OCI-LY3 (cell line): ENCODE data around the gene TMEM151A.

Experiments used
- H2AFZ ChIP-seq: fragments of 200-600, 300-600 bp; shearing (Covaris generic); 2 replicates; pipeline ENCODE4 v1.6.0; 2014; ENCODE audit warnings: antibody characterized with exemption, low read depth, low read length
- H3K27ac ChIP-seq: fragments of 200-600, 300-600 bp; sonication (generic); 2 replicates; pipeline ENCODE4 v1.5.1; 2014; ENCODE audit warnings: mild to moderate bottlenecking, low read length, moderate library complexity, mixed read lengths
- H3K27me3 ChIP-seq: fragments of 200-600, 300-600 bp; sonication (generic); 2 replicates; pipeline ENCODE4 v1.6.1; 2014; ENCODE audit warnings: low read depth, low read length, mixed read lengths
- H3K36me3 ChIP-seq: fragments of 200-600, 300-600 bp; sonication (generic); replicated peaks from 2 replicates; pipeline ENCODE3; 2014; ENCODE audit warnings: low read depth, low read length, mixed read lengths
- H3K4me1 ChIP-seq: fragments of 300-600, 200-600 bp; sonication (generic); 2 replicates; pipeline ENCODE4 v1.6.1; 2014; ENCODE audit warnings: low read length, mixed read lengths
- H3K4me2 ChIP-seq: fragments of 200-600, 300-600 bp; sonication (generic); 2 replicates; pipeline ENCODE4 v1.6.1; 2014; ENCODE audit warnings: low read length, mixed read lengths
- H3K4me3 ChIP-seq: fragments of 300-600, 200-600 bp; sonication (generic); 2 replicates; pipeline ENCODE4 v1.5.1; 2014; ENCODE audit warnings: antibody characterized with exemption, mild to moderate bottlenecking, low read length, moderate library complexity
- H3K79me2 ChIP-seq: fragments of 300-600, 200-600 bp; shearing (Covaris generic); 2 replicates; pipeline ENCODE4 v1.6.1; 2014; ENCODE audit warnings: mild to moderate bottlenecking, low read length, mixed read lengths
- H3K9ac ChIP-seq: fragments of 300-600, 200-600 bp; shearing (Covaris generic); 2 replicates; pipeline ENCODE4 v1.6.0; 2014; ENCODE audit warnings: mild to moderate bottlenecking, low read length, moderate library complexity
- H3K9me3 ChIP-seq: fragments of 200-600, 300-600 bp; shearing (Covaris generic); 2 replicates; pipeline ENCODE4 v1.6.1; 2014; ENCODE audit warnings: low read length, mixed read lengths; ENCODE audit not compliant: insufficient read depth
- H4K20me1 ChIP-seq: fragments of 200-600, 300-600 bp; sonication (generic); 2 replicates; pipeline ENCODE4 v1.6.1; 2016; ENCODE audit warnings: low read length, mixed read lengths; ENCODE audit not compliant: insufficient read depth
- EZH2phosphoT487 ChIP-seq: fragments of 200-600 bp; shearing (Covaris generic); IDR thresholded peaks from 2 replicates; pipeline ENCODE4 v1.6.1; 2018; ENCODE audit warnings: antibody characterized with exemption, mixed run types, low read depth
- TF ChIP-seq, protein P1 (sequence below): fragments of 200-600, 300-600 bp; sonication (generic); IDR thresholded peaks from 2 replicates; pipeline ENCODE4 v1.5.1; 2014; ENCODE audit warnings: antibody characterized with exemption, low read length, low read depth

Gene TMEM151A

DNA sequence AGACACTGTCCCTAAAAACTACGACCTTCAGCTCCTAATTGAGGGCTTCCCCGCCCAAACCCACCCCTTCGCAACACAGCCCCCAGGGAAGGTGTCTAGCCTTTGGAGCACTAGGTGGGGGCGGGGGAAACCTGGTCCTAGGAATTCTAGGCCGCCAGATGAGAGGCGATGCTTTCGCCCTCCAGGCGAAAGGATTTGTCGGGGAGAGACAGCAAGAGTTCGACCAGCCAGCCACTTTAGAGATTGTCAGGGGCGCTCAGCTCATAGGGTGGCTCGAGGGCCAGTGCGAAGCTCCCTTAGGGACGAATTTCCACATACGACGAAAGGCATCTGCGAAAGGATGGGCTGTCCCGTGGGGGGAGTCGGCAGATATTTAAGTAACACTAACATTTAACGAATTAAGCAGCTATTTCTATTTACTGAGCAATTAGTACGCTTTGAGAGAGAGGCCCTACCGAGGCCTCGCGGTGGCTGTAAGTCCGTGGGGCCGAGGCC lies 19.8 kb downstream of the TMEM151A start:
- H3K4me2 ChIP-seq, result no peak overlapping the region
- no peak overlapping the region for H2AFZ ChIP-seq
- H3K4me3 ChIP-seq, result peak overlapping the region; percentile 69; the same call in 1 of the 2 replicates
- H3K9me3 ChIP-seq, result no peaks in the 10 kb centered on the region
- H4K20me1 ChIP-seq, result no peaks in the 10 kb centered on the region
- no peaks in the 10 kb centered on the region for H3K4me1 ChIP-seq
- H3K36me3 ChIP-seq, result no peaks in the 10 kb centered on the region
- no peak overlapping the region for H3K9ac ChIP-seq
- no peak overlapping the region for H3K27ac ChIP-seq
- TF ChIP-seq EZH2phosphoT487, result no peak
- TF ChIP-seq, protein P1, sequence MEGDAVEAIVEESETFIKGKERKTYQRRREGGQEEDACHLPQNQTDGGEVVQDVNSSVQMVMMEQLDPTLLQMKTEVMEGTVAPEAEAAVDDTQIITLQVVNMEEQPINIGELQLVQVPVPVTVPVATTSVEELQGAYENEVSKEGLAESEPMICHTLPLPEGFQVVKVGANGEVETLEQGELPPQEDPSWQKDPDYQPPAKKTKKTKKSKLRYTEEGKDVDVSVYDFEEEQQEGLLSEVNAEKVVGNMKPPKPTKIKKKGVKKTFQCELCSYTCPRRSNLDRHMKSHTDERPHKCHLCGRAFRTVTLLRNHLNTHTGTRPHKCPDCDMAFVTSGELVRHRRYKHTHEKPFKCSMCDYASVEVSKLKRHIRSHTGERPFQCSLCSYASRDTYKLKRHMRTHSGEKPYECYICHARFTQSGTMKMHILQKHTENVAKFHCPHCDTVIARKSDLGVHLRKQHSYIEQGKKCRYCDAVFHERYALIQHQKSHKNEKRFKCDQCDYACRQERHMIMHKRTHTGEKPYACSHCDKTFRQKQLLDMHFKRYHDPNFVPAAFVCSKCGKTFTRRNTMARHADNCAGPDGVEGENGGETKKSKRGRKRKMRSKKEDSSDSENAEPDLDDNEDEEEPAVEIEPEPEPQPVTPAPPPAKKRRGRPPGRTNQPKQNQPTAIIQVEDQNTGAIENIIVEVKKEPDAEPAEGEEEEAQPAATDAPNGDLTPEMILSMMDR, result no peak; the same call in 1 of the 2 replicates
- no peaks in the 10 kb centered on the region for H3K79me2 ChIP-seq
- peaks cover 3% of the 10 kb centered on the region; the same call in 1 of the 2 replicates for H3K27me3 ChIP-seq

DNA sequence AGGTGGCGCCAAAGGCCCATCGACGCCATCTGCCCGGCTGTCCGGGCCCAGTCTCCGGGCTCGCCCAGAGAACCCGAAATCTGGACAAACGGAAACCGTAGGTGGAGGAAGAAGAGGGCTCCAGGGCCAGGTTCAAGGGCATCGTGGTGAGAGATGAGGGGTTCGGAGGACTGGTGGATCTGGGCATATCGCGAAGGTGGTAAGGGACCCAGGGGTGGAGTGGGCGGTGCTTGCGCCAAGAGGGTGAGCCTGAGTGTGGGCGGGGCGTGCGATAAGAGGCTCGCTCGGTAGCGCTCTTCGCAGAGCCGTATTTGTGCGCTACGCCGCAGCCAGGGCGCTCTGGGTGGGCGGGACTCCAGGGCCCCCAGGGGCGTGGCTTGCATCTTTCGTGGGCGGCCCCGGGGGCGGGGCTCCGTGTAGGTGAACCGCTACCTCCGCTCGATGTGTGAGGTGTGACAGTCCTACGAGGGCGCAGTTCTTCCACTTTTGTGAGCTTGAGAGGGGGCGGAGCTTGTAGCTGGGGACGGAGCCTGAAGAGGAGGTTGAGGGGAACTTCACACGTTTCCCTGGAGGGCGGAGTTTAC lies 20.4 kb downstream of the TMEM151A start:
- Histone ChIP-seq H3K27ac (no peak overlapping the region), H3K27me3 (peaks cover 3% of the 10 kb centered on the region; the same call in 1 of the 2 replicates), H3K4me1 (peaks cover under 1% of the 10 kb centered on the region), H3K4me3 (peak overlapping the region; percentile 69), H4K20me1 (no peaks in the 10 kb centered on the region), H3K36me3 (no peaks in the 10 kb centered on the region), H3K9ac (no peak overlapping the region), H3K79me2 (no peaks in the 10 kb centered on the region), H2AFZ (peak overlapping the region; percentile 66; the same call in 1 of the 2 replicates), H3K9me3 (no peaks in the 10 kb centered on the region), H3K4me2 (peak overlapping the region; percentile 59)
- TF ChIP-seq EZH2phosphoT487, result no peak
- TF ChIP-seq, protein P1, result peak; percentile 37; the same call in 1 of the 2 replicates

DNA sequence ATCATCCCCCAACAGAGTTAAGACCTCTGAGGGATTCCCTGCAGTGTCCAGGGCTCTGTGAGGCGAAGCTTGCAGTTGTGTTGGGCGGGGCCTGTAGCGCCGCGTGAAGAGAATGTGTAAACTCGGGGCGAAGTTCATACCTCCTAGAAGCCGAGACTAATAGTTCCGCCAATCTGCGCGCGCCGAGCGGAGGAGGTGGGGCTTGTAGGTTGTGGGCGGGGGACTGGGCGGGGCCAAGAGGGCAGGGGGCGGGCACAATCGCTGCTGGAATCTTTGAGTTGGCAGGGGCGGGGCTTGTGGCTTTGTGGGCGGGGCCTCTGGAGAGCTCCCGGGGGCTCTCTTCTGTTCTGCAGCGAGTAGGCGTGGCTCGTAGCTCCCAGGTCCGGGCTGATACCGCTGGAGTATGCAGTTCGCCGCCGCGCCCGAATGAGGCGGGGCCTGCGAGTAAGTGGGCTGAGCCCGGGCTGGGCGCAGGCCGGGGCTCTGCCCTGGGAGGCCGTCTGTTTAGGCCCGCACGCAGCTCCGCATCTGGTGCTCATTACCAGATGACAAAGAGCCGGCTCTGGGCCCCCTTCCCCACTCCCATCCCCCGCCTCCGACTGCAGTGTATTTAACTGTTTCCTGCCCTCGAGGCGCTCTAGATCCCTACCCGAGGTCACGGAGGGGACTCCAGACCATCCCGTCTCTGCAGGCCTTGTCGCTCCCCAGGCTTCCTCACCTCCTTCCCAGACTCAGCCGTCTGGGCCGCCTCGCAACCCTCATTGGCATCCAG lies 21.0 kb downstream of the TMEM151A start:
- Histone ChIP-seq H3K27ac (no peak overlapping the region), H3K4me3 (peak overlapping the region; percentile 69), H3K9me3 (no peaks in the 10 kb centered on the region), H3K4me1 (peaks cover 8% of the 10 kb centered on the region), H3K27me3 (no peaks in the 10 kb centered on the region; the same call in 1 of the 2 replicates), H3K4me2 (peak overlapping the region; percentile 59), H3K9ac (no peak overlapping the region), H3K79me2 (no peaks in the 10 kb centered on the region), H2AFZ (peak overlapping the region; percentile 66; the same call in 1 of the 2 replicates), H3K36me3 (no peaks in the 10 kb centered on the region), H4K20me1 (no peaks in the 10 kb centered on the region)
- TF ChIP-seq, protein P1, result no peak
- no peak for TF ChIP-seq EZH2phosphoT487
